HAP-1 (cell line): ENCODE measurements around the gene FNTB.

Source experiments
- DNase-seq, 2 experiments: peaks; one replicate each; pipeline ENCODE4 v3.0.0-alpha.2; 2016 to 2020; ENCODE audit warnings: low spot score in 2 of 2
- H3K27me3 ChIP-seq: fragments of 250-450 bp; sonication (Bioruptor Pico); 2 replicates; pipeline ENCODE4 v1.5.1; 2020; ENCODE audit warnings: low read depth, mild to moderate bottlenecking, moderate library complexity
- H3K36me3 ChIP-seq: fragments of 250-450 bp; sonication (Bioruptor Pico); replicated peaks from 2 replicates; pipeline ENCODE4 v1.5.1; 2020; ENCODE audit warnings: mild to moderate bottlenecking
- H3K4me1 ChIP-seq: fragments of 250-450 bp; sonication (Bioruptor Pico); 2 replicates; pipeline ENCODE4 v1.5.1; 2020; ENCODE audit warnings: mild to moderate bottlenecking
- H3K4me3 ChIP-seq: fragments of 250-450 bp; sonication (Bioruptor Pico); 2 replicates; pipeline ENCODE4 v1.5.1; 2020; ENCODE audit warnings: mild to moderate bottlenecking, moderate library complexity
- H3K9me3 ChIP-seq: fragments of 250-450 bp; sonication (Bioruptor Pico); 2 replicates; pipeline ENCODE4 v1.5.1; 2020; ENCODE audit warnings: mild to moderate bottlenecking, moderate library complexity
- in situ Hi-C: fragments of 300-500 bp; cut with MboI; formaldehyde crosslinking; loops from 3 replicates; pipeline ENCODE4 v1.14.3; 2020; ENCODE audit warnings: low sequenced_read_pairs, inconsistent platforms, mixed read lengths

FNTB gene

GRCh38 chr14:65044596-65044959 lies 57.9 kb downstream of the FNTB start:
- Histone ChIP-seq H3K36me3 (peaks cover 31% of the 10 kb centered on the region), H3K27me3 (no peaks in the 10 kb centered on the region), H3K4me1 (peaks cover 4% of the 10 kb centered on the region), H3K4me3 (no peak overlapping the region), H3K9me3 (no peaks in the 10 kb centered on the region)
- in situ Hi-C loops = no loop called here
- no peak for DNase-seq

GRCh38 chr14:65045006-65045405 lies 58.3 kb downstream of the FNTB start:
- Histone ChIP-seq H3K36me3 (peaks cover 31% of the 10 kb centered on the region), H3K4me1 (peaks cover 4% of the 10 kb centered on the region), H3K4me3 (no peak overlapping the region), H3K27me3 (no peaks in the 10 kb centered on the region), H3K9me3 (no peaks in the 10 kb centered on the region)
- in situ Hi-C loops = no loop called here
- DNase-seq = no peak

- H3K36me3 ChIP-seq = peaks cover 29% of the 10 kb centered on the region
- no peak overlapping the region for H3K4me3 ChIP-seq
- no peak for DNase-seq
- H3K4me1 ChIP-seq = peaks cover 4% of the 10 kb centered on the region
- H3K27me3 ChIP-seq = no peaks in the 10 kb centered on the region
- in situ Hi-C loops = no loop called here
- no peaks in the 10 kb centered on the region for H3K9me3 ChIP-seq
Measured at GRCh38 chr14:65045709-65046108, 59.0 kb downstream of the FNTB start.

GRCh38 chr14:65052832-65053231 lies 66.1 kb downstream of the FNTB start:
- in situ Hi-C loops = no loop called here
- Histone ChIP-seq H3K9me3 (no peaks in the 10 kb centered on the region), H3K36me3 (peaks cover 2% of the 10 kb centered on the region; the same call in 1 of the 2 replicates), H3K4me1 (peaks cover 4% of the 10 kb centered on the region), H3K4me3 (no peak overlapping the region), H3K27me3 (no peaks in the 10 kb centered on the region)
- DNase-seq = no peak

- H3K4me3 ChIP-seq = no peak overlapping the region
- peaks cover 4% of the 10 kb centered on the region for H3K4me1 ChIP-seq
- H3K27me3 ChIP-seq = no peaks in the 10 kb centered on the region
- no peaks in the 10 kb centered on the region for H3K9me3 ChIP-seq
- in situ Hi-C loops = no loop called here
- no peak for DNase-seq
- H3K36me3 ChIP-seq = peaks cover 2% of the 10 kb centered on the region; the same call in 1 of the 2 replicates
Measured at GRCh38 chr14:65053466-65053865, 66.8 kb downstream of the FNTB start.

- in situ Hi-C loops = no loop called here
- no peak for DNase-seq
Measured at GRCh38 chr14:65054471-65055085, 67.9 kb downstream of the FNTB start.

GRCh38 chr14:65057695-65058094 lies 71.0 kb downstream of the FNTB start:
- Histone ChIP-seq H3K4me1 (no peaks in the 10 kb centered on the region), H3K27me3 (no peaks in the 10 kb centered on the region), H3K4me3 (no peak overlapping the region), H3K9me3 (no peaks in the 10 kb centered on the region), H3K36me3 (peaks cover 17% of the 10 kb centered on the region)
- no peak for DNase-seq
- in situ Hi-C loops = no loop called here

More at GRCh38 chr14:65054471-65055085, 67.9 kb downstream of the FNTB start:
- Histone ChIP-seq H3K36me3 (peaks cover 2% of the 10 kb centered on the region; the same call in 1 of the 2 replicates), H3K27me3 (no peaks in the 10 kb centered on the region), H3K4me1 (no peaks in the 10 kb centered on the region), H3K9me3 (no peaks in the 10 kb centered on the region), H3K4me3 (no peak overlapping the region)

- Histone ChIP-seq H3K9me3 (no peaks in the 10 kb centered on the region), H3K4me3 (no peak overlapping the region), H3K36me3 (peaks cover 32% of the 10 kb centered on the region), H3K27me3 (no peaks in the 10 kb centered on the region), H3K4me1 (no peaks in the 10 kb centered on the region)
- DNase-seq = no peak
- in situ Hi-C loops = no loop called here
Measured at GRCh38 chr14:65062096-65063075, 75.7 kb downstream of the FNTB start.

- Histone ChIP-seq H3K4me1 (no peaks in the 10 kb centered on the region), H3K36me3 (peaks cover 32% of the 10 kb centered on the region), H3K9me3 (no peaks in the 10 kb centered on the region), H3K4me3 (no peak overlapping the region), H3K27me3 (no peaks in the 10 kb centered on the region)
- in situ Hi-C loops = no loop called here
- DNase-seq = no peak
Measured at GRCh38 chr14:65065719-65066118, 79.0 kb downstream of the FNTB start.

- no peaks in the 10 kb centered on the region for H3K9me3 ChIP-seq
- no peak for DNase-seq
- in situ Hi-C loops = no loop called here
Measured at GRCh38 chr14:65069874-65070413, 83.2 kb downstream of the FNTB start.

GRCh38 chr14:65070471-65070976 lies 83.8 kb downstream of the FNTB start:
- no peak for DNase-seq
- no peaks in the 10 kb centered on the region for H3K27me3 ChIP-seq
- H3K4me1 ChIP-seq = no peaks in the 10 kb centered on the region
- in situ Hi-C loops = no loop called here
- H3K9me3 ChIP-seq = no peaks in the 10 kb centered on the region
- no peak overlapping the region for H3K4me3 ChIP-seq
- H3K36me3 ChIP-seq = peaks cover 15% of the 10 kb centered on the region

More at GRCh38 chr14:65069874-65070413, 83.2 kb downstream of the FNTB start:
- Histone ChIP-seq H3K4me3 (no peak overlapping the region), H3K27me3 (no peaks in the 10 kb centered on the region), H3K36me3 (peaks cover 12% of the 10 kb centered on the region), H3K4me1 (no peaks in the 10 kb centered on the region)

- Histone ChIP-seq H3K36me3 (peaks cover 15% of the 10 kb centered on the region), H3K4me1 (no peaks in the 10 kb centered on the region), H3K4me3 (no peak overlapping the region), H3K9me3 (no peaks in the 10 kb centered on the region), H3K27me3 (no peaks in the 10 kb centered on the region)
- DNase-seq = no peak
- in situ Hi-C loops = no loop called here
Measured at GRCh38 chr14:65071544-65071943, 84.8 kb downstream of the FNTB start.

GRCh38 chr14:65072256-65072655 lies 85.6 kb downstream of the FNTB start:
- peaks cover 21% of the 10 kb centered on the region for H3K36me3 ChIP-seq
- no peaks in the 10 kb centered on the region for H3K4me1 ChIP-seq
- no peak for DNase-seq
- no peak overlapping the region for H3K4me3 ChIP-seq
- H3K27me3 ChIP-seq = no peaks in the 10 kb centered on the region
- in situ Hi-C loops = no loop called here
- H3K9me3 ChIP-seq = no peaks in the 10 kb centered on the region

GRCh38 chr14:65072937-65073336 lies 86.2 kb downstream of the FNTB start:
- in situ Hi-C loops = no loop called here

More at GRCh38 chr14:65072937-65073336, 86.2 kb downstream of the FNTB start:
- peaks cover 28% of the 10 kb centered on the region for H3K36me3 ChIP-seq
- no peaks in the 10 kb centered on the region for H3K9me3 ChIP-seq
- H3K4me3 ChIP-seq = no peak overlapping the region
- H3K27me3 ChIP-seq = no peaks in the 10 kb centered on the region
- no peaks in the 10 kb centered on the region for H3K4me1 ChIP-seq
- no peak for DNase-seq
